GM21381 (cell line): ENCODE results near the gene QSER1.
"Not testable (repeated sequence)": the region's sequence is repeated elsewhere in the genome, so short reads cannot be mapped to it uniquely, and the experiment has no call there.

Source experiments
- ATAC-seq: cut with Tn5 transposase; IDR thresholded peaks from one replicate; pipeline ENCODE4 v1.9.1; 2021; ENCODE audit warnings: mild to moderate bottlenecking, moderate library complexity; ENCODE audit not compliant: unreplicated experiment

Gene QSER1

GRCh38 chr11:32921204-32921603, 28.6 kb downstream of the QSER1 start:
- no peak for ATAC-seq

GRCh38 chr11:32931606-32932005, 39.0 kb downstream of the QSER1 start:
- no peak for ATAC-seq

DNA sequence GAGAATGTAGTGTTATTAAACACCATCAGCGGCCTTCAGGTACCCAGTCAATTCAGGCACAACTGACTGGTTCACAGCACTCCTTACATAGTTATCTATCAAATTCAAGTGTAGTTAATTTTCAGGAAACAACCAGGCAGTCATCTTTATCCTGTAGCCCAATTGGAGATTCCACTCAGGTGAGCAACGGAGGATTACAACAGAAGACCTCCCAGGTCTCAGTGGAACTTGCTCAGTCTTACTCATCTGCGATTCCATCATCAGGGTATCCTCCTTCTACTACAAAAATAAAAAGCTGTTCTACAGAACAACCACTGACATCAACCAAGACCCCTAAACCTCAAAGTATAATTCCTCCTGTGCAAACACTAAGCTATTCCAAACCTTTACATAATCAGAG, 39.6 kb downstream of the QSER1 start:
- ATAC-seq = no peak

- ATAC-seq = no peak
Observed at GRCh38 chr11:32935462-32936029, 42.9 kb downstream of the QSER1 start.

GRCh38 chr11:32936178-32936577, 43.6 kb downstream of the QSER1 start:
- ATAC-seq = not testable (repeated sequence)

DNA sequence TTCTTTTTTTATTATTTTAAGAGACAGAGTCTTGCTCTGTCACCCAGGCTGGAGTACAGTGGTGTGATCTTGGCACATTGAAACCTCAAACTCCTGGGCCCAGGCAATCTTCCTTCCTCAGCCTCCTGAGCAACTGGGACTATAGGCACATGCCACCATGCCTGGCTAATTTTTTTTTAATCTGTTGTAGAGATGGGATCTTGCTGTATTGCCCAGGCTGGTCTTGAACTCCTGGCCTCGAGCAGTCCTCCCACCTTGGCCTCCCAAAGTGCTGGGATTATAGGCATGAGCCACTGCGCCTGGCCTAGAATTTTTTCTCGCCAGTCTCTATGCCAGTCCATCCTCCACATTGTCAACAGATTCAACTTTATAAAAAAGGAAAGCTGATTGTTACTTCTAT, 44.7 kb downstream of the QSER1 start:
- ATAC-seq = not testable (repeated sequence)

DNA sequence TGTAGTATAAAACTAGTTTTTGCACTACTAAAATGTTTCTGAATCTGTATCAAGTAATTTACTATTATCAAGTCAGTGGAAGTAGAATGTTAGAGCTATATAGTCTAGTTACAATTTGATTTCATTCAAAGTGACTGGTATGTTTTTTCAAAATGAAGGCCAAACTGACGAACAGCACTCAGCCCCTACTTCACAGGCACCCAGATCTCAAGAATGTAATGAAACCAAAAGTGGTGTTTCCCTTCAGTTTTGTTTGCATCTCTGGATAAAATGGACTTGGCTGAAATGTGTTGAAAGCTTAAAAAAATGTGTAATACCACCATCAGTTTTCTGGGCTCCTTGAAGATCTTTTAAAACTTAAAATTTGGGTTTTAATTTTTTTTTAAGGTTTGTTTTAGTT, 46.4 kb downstream of the QSER1 start:
- ATAC-seq = no peak

GRCh38 chr11:32939866-32940265, 47.3 kb downstream of the QSER1 start:
- ATAC-seq = no peak

DNA sequence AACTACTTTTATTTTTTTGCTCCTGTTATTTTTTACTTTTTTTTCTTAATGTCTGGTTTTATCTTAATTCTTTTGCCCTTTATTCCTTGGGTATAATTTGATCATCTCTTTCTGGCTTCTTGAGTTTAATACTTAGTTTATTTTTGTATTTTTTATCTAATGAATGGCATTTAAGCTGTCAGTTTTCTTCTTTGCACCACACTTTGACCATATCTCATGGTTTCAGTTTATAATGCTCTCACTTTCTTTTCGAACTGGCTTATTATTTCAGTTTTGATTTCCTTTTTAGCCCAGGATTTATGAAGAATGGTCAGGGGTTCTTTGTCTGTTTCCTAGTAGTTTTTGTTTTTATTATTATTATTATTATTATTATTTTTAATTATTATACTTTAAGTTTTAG, 48.3 kb downstream of the QSER1 start:
- peak; percentile 65 for ATAC-seq

DNA sequence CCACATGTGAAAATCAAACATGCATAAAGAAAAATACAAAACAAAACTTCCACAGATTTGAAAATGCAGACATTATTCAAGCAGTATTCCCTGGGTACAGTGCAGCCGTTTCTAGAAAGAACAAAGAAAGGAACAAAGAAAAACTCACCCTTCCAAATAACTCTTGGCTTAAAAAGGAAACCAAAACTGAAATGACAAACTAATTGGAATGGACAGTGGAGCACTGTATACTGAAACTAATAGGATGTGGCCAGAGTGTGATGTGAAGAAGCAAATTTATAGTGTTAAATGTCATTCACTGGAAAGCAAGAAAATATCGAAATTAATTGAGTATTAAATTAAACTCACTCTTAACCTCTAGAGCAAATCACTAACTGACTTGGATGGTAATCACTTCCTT, 55.4 kb downstream of the QSER1 start:
- ATAC-seq = no peak

DNA sequence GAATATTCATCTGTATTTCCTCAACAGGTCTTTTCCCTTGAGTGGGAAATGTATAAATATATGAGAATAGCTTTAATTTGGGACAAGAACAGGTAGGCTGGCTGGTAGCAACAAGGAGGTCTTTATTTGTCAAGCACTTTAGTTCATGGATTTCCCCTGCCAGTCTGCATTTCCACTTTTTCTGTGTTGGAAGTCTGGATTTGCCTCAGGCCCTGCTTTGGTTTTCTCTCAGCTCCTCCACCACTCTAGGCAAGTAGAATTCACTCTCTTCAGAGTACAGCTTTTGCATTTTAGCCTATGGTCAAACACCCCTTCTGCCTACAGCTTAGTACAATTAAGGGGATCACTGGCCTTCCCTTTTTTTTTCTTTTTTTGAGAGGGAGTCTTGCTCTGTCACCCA, 57.1 kb downstream of the QSER1 start:
- ATAC-seq = no peak

DNA sequence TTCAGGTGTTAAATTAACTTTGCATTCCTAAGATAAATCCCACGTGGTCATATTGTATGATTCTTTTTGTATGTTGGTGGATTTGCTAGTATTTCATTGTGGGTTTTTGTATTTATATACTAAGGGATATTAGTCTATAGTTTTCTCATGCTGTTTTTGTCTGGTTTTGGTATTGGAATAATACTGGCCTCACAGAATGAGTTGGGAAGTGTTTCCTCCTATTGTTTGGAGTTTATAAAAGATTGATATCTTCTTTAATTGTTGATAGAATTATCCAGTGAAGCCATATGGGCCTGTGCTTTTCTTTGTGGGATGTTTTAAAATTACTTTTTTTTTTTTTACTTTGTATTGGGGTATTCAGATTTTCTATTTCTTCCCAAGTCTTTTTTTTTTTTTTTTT, 59.8 kb downstream of the QSER1 start:
- no peak for ATAC-seq

GRCh38 chr11:32953700-32954099, 61.1 kb downstream of the QSER1 start:
- no peak for ATAC-seq

GRCh38 chr11:32960553-32961164, 68.0 kb downstream of the QSER1 start:
- ATAC-seq = no peak

- no peak for ATAC-seq
Observed at GRCh38 chr11:32962016-32962415, 69.4 kb downstream of the QSER1 start.

GRCh38 chr11:32963721-32964120, 71.1 kb downstream of the QSER1 start:
- no peak for ATAC-seq

DNA sequence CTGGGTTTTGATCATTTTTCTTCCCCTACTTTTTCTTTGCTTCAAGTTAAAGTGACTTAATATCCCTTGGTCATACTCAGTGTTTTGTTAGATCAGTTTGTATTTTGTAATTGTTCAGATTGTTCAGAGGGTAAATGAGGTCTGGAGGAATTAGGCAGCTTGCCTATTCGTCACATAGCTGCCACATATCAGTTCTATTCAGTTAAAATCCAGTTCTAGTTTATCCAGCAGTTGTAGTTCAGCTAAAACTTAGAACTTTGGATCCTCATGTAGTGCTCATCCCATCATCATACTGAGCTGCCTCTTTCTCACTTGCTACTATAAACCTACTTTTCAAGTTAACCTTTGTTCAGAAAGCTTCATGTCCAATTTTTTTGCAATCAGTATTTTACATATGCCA, 75.9 kb downstream of the QSER1 start:
- ATAC-seq = no peak

DNA sequence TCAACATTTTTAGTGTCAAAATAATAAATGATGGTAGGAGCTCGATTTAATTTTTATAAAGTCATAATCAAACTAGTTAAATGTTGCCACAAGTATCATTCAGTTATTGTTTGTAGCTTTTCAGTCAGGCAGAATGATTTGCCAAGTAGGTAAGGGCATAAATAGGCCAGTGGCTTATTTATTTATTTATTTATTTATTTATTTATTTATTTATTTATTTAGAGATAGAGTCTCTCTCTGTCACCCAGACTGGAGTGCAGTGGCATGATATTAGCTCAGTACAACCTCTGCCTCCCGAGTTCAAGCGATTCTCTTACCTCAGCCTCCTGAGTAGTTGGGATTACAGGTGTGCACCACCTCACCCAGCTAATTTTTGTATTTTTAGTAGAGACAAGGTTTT, 79.6 kb downstream of the QSER1 start:
- not testable (repeated sequence) for ATAC-seq

DNA sequence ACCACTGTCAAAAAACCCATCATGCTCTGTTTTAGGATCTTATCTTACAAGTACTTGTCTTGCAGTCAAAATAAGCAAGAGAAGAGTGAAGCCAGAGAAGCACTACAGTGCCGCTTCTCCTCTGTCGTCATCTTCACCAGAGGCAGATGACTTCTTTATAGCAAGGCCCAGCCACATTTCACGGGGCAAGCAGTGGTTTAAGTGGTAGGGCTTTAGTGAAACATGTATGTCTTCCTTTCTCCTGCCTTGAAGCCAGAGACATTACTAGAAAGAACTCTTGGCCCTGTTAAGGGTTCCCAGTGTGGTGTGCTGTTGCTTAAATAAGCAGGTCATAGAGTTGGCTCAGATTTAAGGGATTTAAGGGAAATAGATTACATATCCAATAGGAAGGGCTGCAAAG, 80.2 kb downstream of the QSER1 start:
- no peak for ATAC-seq

DNA sequence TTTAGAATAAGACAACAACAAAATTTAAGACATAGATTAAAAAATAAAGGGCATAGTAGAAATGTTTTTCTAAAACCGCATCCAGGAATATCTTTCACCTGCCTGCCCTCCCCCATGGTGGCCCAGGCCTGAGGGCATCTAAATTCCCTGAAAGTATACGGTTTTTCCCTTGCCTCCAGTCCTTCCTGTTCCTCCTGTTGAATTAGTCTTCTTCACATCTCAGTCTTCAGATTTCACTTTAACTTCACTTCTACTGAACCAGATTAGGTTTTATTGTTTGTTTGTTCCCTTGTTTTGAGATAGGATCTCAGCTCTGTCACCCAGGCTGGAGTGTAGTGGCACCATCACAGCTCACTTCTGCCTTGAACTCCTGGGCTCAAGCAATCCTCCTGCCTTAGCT, 90.0 kb downstream of the QSER1 start:
- ATAC-seq = no peak

GRCh38 chr11:32983506-32983905, 90.9 kb downstream of the QSER1 start:
- no peak for ATAC-seq

DNA sequence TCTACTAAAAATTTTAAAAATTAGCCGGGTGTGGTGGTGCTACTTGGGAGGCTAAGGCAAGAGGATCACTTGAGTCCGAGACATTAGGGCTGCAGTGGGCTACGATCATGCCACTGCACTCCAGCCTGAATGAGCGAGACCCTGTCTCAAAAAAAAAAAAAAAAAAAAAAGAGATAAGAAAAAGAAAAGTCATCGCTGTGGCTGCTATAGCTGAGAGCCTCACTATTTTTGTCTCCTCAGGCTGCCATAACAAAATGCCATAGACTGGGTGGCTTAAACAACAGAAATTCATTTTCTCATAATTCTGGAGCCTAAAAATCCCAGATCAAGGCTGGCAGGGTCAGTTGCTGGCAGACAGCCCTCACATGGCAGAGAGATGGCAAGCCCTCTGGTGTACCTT, 93.0 kb downstream of the QSER1 start:
- ATAC-seq = no peak

DNA sequence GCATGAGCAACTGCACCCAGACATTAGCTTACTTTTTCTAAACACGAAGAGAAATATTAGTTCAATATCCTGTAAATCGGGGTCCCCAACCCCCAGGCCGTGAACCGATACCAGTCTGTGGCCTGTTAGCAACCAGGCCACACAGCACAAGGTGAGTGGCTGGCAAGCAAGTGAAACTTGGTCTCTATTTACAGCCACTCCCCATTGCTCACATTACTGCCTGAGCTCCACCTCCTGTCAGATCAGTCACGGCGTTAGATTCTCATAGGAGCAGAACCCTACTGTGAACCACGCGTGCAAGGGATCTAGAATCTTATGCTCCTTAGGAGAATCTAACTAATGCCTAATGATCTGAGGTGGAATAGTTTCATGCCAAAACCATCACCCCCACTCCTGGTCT, 95.2 kb downstream of the QSER1 start:
- ATAC-seq = no peak
